Activated naive CD4-positive, alpha-beta T cell treated with anti-CD3 and anti-CD28 coated beads, Interleukin-2, amount 50 U/mL, for 16 hours (primary cell): ENCODE measurements around the gene HIGD1A.

Source experiments
- DNase-seq: peaks from one replicate; pipeline ENCODE4 v3.0.0-alpha.2; 2020

Gene HIGD1A

DNA sequence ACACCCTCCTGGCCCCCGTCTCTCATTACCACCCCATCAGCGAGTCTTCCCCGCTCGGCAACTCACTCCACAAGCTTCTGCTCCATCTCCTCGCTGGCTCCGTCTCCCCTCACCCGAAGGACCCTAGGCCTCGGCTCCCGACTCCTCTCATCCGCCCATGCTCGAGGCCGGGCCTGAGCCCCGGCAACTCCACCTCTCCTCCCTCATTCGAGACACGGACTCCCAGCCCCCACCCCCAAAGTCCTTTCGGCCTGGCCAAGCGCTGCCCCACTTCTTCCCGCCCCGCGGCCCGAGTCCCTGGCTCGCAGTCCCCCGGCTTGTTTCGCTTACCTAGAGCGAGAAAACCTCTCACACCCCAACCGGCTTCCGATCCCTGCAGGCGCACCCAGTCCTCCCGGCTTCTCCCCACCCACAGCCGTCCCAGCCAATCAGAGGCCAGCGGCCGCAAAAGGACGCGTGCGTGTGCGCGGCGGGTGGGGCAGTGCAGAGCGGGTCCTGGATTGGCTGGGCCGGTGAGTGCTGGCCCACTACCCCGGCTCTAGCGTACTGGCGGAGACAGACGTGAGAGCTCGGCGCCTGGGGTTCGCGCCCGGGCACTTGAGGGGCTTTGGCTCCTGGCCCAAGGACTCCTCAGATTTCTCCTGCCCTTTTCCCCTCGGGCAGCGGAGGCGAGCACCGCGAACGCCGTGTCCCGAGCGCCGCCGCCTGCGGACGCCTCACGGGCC, at the start of gene HIGD1A:
Gene HIGD1A, minus strand, starts transcription at position 385 of the 725 bp plus-strand sequence. CDS start 10,237 bp downstream, outside the sequence.
- peak; percentile 95 for DNase-seq

DNA sequence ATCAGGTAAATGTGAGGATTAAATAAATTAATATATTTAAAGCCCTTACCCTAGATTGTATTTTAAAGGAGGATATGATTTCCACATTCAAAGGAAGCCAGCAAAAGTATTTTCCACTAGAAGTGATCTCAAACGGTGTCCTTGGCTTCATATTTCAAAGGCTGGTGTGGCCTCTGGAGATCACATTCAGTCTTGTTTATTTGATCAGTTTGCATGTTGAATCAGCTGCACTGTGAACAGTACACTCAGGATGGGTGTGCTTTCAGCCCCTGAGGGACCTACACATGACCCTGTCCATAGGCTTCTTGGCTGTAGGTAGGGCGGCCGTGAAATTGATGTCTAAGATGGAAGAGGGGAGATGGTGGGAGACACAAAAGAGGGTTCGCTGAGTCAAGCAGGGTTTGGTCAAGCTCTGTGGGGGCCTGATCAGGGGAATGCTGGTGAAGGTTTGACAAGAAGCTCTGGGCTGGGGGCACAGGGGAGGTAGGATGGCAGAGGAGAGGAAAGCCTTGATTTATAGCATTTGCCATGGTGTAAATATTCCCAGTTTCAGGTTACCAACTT, 49.5 kb upstream of the HIGD1A start:
- no peak for DNase-seq

DNA sequence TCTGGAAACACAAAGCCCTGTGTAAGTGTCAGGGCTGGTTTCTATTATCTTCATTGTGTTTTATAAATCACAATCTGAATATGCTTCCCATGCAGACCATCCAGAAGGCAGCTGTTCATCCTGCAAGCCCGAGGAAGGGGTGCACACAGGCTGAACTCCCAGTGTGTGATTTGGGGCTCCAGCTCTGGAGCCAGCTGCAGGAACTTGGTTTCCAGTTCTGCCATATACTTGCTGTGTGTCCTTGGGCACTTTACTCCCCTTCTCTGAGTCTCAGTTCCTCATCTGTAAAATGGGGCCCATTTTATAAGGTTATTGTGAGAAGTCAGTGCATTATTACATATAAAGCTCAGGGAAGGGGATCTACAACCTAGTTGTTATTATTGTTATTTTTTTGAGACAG, 48.8 kb upstream of the HIGD1A start:
- no peak for DNase-seq

DNA sequence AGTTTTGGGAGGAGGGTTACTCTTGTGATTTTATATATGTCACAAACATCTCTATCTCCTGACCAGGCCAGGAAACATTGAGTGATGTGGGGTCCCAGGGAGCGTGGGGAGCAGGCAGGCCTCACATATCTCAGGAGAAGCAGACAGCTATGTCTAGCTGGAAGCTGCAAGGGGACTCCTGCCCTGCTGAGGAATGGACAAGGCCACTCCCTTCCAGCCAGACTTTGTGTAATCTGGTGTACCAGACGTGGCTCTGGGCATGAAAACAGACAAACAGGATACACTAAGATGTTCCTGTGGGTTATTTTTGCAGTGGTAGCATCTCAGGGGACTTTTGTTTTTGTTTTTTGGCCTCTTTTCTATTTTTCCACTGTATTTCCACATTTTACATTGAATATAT, 48.2 kb upstream of the HIGD1A start:
- no peak for DNase-seq

DNA sequence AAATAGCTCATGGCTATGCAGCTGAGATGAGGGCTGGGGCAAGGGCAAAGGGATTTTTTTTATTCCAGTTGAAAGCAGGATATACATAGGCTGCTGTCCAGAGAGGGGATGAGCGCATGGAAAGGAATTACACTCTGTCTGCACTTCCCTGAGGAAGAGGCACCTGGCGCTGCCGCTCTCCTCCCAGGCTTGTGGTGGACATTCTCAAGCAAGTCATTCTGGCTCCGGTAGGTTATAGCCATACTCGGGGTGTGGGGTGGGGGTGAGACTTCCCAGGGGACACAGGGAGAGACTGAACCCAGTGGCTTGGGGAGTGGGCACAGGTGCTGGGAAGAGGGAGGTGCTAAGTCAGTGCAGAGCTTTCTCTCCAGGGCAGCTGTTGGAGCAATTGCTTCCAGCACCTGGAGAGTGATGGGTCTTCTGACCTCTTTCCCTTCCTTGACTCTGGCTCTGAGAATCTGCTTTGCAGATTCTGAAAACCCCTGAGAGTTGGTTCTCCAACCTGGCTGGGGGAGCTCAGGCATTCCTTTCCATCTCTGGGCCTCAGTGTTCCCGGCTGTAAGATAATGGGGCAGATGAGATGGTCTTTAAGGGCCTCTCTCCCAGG, 47.0 kb upstream of the HIGD1A start:
- no peak for DNase-seq

DNA sequence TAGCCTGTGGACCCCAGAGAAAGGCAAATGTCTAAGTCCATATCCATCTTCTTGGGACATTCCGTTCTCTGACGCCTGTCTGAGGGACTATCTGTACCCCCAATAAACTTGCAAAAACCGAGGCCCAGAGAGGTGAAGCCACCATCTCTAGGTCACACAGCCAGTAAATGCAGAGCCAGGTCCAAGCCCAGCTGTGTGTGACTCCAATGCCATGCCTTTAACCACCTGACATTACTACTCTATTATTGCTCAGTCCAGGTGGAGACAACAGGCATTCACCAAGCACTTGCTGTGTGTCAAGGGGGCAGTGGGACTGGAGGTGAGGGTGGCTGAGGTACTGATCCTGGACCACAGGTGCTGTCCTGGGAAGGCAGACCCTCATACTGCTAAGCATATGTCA, 46.0 kb upstream of the HIGD1A start:
- no peak for DNase-seq

DNA sequence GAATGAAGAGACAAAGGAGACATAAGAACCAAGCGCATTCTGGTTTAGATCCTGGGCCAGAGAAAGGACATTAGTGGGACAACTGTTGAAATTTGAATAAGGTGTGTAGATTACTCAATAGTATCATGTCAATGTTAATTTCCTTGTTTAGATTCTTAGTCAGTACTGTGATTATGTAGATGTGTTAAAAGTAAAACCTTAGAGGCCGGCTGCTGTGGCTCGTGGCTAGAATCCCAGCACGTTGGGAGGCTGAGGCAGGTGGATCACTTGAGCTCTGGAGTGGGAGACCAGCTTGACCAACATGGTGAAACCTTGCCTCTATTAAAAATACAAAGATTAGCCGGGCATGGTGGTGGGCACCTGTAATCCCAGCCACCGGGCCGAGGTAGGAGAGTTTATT, 44.7 kb upstream of the HIGD1A start:
- DNase-seq = no peak

DNA sequence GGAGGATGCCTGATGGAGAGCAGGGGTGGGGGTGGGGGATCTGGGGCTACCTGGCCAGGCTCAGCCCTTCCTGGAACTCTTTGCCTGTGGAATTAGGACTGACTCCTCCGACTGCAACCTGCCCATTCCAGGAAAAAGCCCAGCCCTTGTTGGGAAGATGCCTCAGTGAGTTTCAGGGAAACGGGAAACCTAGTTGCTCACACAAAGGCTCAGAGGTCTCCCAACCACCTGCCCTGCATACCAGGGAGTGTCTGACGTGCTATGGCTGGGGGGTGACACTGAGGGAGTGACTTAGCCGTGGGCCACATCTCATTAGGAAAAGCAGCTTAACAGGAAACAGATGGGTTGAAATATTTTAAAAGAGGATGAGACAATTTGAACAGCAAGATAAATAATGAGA, 43.4 kb upstream of the HIGD1A start:
- DNase-seq = no peak

DNA sequence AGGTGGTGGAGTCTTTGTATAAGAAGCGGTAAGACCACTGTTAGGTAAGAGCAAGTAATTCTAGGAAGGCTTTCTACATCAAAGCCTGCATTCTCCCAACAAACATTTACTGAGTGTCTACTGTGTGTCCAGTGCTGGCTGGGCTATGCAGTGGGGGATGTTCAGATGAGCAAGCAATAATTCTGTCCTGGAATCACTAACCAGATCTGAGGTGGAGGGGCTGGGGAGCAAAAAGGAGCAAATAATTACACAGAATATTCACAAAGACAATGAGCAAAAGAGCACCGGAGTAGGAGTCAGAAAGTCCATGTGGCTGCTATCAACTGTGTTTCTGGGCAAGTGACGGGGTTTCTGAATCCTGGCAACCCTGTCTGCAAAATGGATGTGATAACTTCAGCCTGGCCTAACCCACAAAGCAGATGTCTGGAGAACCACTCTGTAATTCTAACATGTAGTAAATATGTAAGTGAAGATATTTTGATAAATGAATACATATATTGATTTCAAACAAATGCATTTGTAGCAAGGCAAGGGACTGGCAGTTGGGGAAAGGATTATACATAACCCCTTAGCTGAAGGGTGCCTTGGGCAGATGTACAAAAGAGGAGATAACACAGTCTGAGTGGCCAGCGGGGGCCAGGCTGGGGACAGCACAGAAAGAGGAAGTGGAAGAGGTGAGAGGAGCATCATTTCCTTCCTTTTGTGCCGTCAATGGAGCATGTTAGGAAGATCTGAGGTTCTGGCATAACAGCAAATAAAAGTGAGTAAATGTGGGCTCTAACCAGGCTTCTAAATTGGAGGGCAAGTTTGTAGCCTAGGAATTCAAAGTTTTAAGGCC, 42.6 kb upstream of the HIGD1A start:
- no peak for DNase-seq

DNA sequence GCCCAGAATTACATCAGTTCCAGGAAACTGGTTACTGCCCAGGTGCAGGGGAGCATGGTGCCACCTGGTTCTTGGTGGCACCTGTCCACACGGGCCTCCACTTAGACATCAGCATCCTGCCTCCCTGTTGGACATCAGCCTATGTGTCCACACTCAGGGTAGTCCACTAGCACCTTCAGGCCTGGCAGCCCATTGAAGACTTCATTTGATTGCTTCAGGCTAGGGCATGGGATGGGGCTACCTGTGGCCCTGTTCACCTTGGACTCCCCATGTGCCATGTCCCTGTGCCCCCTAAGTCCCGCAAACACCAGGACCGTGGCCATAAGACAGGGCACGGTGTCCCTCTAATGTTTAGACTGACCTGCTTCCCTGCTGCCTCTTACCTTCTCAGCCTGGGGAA, 40.5 kb upstream of the HIGD1A start:
- DNase-seq = no peak

DNA sequence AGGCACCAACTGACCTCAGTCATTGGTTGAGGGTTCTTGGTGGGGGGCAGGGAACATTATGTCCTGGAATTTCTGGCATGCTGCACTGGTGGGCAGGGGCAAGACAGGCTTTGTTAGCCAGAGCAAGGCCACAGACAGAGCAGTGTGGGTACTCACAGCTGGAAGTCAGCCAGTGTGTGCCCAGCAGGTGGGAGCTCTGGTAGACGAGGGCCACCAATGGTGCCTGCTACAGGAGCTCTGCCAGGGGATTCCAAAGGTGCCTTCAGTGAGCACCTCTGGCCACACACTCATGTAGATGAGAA, 40.1 kb upstream of the HIGD1A start:
- DNase-seq = no peak

DNA sequence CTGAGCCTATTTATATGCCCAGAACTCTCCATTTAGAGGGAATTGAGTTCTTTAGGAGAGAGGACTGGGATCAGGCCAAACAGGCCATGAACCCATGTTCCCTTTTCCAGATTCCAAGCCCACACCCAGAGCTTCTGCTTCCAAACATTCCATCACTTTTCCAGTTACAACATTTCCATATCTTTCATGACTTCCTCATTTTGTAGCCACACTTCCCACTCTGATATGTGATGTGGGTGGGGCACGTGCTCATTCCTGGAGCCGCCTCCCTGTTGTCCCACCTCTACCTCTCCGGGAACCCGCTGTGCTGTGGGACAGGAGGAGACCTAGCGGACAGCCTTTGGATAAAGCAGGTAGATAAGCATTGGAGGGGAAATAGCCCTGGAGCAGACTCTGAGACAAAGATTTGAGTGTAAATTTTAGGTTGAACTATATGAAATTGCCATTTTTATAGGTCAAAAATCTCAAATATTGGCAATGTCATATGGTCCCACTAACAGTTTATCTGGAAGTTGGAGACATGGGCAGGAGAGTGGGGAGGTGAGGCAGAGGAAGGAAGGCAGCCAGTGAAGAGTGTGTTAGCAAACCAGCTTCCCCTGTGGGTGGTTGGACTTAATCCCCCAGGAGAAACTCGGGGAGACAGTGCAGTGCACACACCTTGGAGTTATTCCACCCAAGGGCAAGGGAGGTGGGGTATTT, 39.6 kb upstream of the HIGD1A start:
- no peak for DNase-seq

DNA sequence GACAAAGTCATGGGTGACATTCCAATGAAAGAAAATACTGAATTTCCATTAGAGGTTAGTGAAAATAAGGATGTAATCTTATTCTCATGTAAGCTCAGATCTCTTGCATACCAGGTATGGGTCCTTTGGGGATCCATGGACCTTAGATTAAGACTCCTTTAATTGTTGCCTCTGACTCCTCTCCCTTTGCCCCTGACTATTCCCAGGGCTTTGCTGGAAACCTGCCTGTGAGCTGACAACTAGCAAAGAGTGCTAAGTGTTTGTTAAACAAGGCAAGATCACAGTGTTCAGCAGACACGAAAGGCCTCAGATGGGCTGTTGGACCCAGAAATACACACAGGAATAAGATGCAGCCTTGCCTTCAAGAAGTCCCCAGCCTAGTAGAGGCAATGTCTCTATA, 37.0 kb upstream of the HIGD1A start:
- DNase-seq = no peak

DNA sequence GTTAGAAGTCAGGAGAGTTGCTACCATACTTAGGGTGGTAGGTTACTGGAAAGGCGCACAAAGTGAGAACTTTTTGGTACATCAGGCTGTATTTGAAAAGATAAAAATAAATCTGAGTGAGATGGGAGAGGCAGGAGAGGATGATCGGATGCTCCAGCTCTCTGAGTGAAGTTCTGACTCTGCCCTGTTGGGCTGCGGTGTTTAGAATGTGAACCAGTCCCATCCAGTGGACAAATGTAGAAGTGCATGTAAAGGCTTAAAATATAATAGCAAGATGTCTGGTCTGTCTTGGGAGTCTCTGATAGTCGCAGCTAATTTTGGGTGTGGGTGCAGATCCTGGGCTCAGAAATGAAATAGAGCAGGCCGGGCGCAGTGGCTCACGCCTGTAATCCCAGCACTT, 35.3 kb upstream of the HIGD1A start:
- peak; percentile 22 for DNase-seq

DNA sequence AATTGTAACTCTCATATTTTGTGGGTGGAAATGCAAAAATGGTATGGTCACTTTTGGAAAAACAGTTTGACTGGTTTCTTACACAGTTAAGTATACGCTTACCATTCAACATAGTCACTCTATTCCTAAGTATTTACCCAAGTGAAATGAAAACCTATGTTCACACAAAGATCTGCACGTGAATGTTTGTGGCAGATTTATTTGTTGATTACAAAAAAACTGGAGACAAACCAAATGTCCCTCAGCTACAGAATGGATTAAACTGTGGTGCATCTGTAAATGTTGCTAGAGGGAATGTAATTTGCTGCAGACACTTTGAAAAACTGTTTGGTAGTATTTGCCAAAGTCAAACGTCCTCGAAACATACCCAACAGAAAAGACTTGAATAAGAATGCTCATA, 34.3 kb upstream of the HIGD1A start:
- no peak for DNase-seq

DNA sequence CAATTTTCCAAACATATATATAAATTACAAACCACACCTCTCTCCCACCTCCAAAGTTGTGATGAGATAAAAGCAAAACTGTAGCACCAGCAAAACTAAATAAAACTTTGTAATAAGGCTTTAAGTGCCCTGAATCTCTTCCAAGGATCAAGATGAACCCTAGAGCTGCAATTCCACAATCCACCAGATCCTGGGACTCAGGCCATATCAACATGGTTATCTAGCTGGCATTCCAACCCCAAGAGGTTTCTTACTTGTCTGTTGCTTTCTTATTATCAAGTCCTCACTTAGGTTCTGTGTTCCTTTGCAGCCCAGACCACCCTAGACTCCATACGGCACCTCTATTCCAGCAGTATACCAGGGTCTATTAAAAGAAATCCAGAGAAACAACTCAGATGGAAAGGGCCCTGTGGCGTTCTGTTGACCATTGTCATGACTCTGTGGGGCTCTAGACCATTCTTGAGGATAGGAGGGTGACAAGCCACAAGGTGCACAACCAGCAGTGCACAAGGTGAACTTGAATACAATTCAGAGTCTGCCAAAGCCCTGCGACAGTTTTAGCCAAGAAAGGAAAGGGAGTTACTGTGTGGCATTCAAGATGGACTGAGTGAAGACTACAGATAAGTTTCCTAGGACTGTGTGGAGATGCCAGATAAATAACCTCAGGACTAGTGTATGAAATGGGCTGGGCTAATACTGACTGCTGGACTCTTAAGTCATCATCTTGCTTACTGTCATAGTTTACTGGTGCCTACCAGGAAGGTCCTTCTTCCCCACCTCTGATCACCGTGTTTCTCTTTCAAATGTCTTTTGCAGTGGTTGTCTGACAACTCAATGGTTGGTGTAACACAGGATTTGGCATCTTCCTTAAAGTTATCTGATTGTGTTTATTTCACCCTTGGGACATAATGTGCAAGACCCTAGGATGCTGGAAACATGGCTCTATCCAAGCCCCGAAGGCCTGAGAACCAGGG, 32.1 kb upstream of the HIGD1A start:
- no peak for DNase-seq

DNA sequence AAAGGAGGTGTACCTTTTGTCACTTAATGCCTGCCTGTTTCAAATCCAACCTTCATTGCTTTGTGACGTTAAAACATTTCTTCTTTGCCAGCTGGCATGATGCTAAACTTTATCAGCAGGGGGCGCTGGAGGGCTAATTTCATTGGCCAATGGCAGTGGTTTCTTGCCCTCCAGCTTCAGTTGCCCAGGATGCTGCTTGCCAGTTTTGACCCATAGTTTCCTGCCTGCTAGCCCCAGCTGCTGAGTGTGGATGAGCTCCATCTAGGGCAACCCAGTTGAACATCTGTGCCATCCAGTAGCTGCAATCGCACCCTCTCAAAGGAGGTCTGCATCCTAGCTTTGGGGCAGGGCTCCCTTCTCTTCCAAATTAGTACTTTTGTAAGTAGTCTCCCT, 27.0 kb upstream of the HIGD1A start:
- DNase-seq = peak; percentile 71

DNA sequence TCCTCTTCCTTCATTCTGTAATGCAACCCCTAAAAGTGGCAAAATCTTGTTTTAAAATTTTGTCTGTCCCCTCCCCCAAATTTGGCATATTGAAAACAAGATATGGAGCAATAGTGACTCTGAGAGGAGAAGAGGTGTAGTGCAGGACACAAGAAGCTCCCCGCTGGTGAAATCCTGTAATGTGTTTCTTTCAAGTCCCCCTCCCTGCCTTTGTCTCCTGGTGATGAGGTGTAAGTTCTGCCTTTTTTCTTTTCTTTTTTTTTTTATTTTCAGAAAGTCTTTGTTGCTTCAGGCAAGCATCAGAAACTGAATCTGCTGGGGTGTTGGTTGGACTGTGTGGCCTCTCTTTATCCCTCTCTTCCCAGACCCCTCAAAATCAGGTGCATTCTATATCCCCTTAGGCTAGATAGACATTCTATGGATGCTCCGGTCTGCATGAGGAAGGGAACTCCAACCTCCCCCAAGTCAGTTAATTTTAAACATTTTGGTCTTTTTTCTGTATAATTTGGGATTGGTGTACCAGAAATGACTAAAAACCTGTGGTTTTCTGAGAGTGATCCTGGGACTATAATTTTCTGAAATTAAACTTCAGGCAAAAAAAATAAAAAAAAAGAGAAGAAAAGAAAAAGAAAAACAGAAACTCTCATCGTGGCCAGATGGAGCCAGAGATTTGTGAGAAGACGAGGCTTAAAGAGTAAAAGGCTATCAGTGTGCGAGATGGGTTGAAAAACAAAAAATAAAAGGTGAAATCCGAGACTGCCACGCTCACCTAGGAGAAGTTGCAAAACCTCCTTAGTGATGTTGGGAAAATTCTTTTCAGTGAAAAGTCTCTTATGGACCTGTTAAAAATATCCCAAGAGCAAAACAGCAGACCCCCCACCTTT, 26.4 kb upstream of the HIGD1A start:
- no peak for DNase-seq

DNA sequence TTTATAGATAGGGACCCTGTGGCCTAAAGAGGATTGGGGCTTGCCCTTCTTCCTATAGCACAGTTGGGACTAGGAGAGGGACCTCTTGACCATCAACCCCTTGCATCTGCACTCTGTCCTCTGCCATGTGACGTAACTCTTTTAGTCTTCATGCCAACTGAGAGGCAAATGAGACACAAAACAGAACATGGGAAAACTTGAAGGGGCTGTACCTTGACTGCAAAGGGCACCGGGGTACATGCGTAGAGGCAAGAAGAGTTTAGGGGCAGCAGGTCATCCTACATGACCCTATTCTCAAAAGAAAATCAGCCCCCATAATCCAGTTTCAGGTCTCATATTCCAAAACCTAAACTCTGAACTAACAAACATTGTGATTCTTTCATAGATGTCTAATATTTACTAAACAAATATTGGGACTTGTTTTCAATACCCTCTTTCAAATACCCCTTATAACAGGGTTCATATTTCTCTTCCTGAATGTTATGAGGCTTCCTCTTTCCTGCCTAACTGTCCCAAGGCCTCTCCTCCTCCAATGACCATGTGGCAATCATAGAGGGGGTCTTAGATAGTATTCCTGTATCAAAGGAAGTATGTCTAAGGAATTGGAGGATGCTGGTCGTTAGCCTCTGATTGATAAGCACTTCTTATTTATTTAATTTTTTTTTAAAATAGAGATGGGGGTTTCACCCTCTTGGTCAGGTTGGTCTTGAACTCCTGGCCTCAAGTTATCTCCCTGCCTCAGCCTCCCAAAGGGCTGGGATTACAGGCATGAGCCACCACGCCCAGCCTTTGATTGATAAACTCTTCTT, 25.5 kb upstream of the HIGD1A start:
- DNase-seq = no peak

DNA sequence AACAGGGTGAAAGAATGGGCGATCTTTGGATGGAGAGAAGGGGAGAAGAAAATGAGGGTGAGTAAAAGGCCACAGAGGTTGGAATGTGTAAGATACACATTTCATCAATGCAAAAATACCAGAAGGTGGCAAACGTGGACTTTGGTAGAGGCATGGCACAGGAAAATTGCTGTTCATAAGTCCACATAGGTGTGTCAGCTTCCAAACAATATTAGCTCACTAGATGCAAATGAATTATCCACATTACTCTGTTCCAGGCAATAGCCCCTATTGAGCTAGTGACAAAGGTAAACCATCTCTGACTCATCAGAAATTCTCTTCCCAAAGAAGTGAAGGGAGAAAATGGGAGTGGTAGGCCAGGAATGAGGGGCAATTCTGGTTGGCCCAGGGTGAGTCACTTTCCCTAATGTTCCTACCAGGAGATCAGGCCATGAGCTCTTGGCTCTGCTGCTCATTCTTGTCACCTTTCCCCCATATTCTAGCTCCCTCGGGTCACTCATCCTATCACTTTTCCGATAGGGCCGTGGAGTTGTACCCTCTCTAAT, 24.9 kb upstream of the HIGD1A start:
- DNase-seq = no peak
